ENCODE measurements around the gene ACSL6.
"Not testable (repeated sequence)": the region's sequence is repeated elsewhere in the genome, so short reads cannot be mapped to it uniquely, and the experiment has no call there.

Gene ACSL6

GRCh38 chr5:131914472-131914871 is 97.0 kb downstream of the ACSL6 start:
- DNase-seq = no peak

- no peak for DNase-seq
These were observed 97.9 kb downstream of the ACSL6 start for GRCh38 chr5:131913603-131914002.

- DNase-seq = no peak
These were observed 104.8 kb downstream of the ACSL6 start for GRCh38 chr5:131906668-131907067.

GRCh38 chr5:131902266-131902665 is 109.2 kb downstream of the ACSL6 start:
- not testable (repeated sequence) for DNase-seq
